ENCODE measurements around the gene SNRPD2.
"Not testable (repeated sequence)": the region's sequence is repeated elsewhere in the genome, so short reads cannot be mapped to it uniquely, and the experiment has no call there.

Gene SNRPD2

GRCh38 chr19:45691516-45692186 lies at the start of gene SNRPD2:
Gene SNRPD2 (minus strand): TSS chr19:45691953. CDS start chr19:45691888, 65 bp downstream.
- Histone ChIP-seq H3K36me3 (peaks cover 41% of the 10 kb centered on the region), H3K4me3 (ENCODE audit: low read depth, low read length) (peak within 1 kb of the TSS; percentile 98), H3K27me3 (ENCODE audit: insufficient read depth, low read depth, severe bottlenecking) (no peaks in the 10 kb centered on the region), H3K9me3 (ENCODE audit: severe bottlenecking) (no peaks in the 10 kb centered on the region), H3K27ac (peak within 1 kb of the TSS; percentile 77)
- no peak for TF ChIP-seq CTCF (IDR thresholded peaks at IDR 0.05; ENCODE audit: low read depth, low read length)
- DNase-seq: peak; percentile 95

GRCh38 chr19:45739498-45740439 lies 48.0 kb upstream of the SNRPD2 start:
- Histone ChIP-seq H3K27me3 (ENCODE audit: insufficient read depth, low read depth, severe bottlenecking) (no peaks in the 10 kb centered on the region), H3K4me3 (ENCODE audit: low read depth, low read length) (no peak overlapping the region), H3K27ac (no peak overlapping the region), H3K36me3 (no peaks in the 10 kb centered on the region), H3K9me3 (ENCODE audit: severe bottlenecking) (no peaks in the 10 kb centered on the region)
- no peak for TF ChIP-seq CTCF (IDR thresholded peaks at IDR 0.05; ENCODE audit: low read depth, low read length)
- no peak for DNase-seq

- no peak for TF ChIP-seq CTCF (IDR thresholded peaks at IDR 0.05; ENCODE audit: low read depth, low read length)
- Histone ChIP-seq H3K36me3 (no peaks in the 10 kb centered on the region), H3K9me3 (ENCODE audit: severe bottlenecking) (peaks cover 2% of the 10 kb centered on the region), H3K27ac (no peak within 1 kb of the TSS), H3K4me3 (ENCODE audit: low read depth, low read length) (no peak within 1 kb of the TSS), H3K27me3 (ENCODE audit: insufficient read depth, low read depth, severe bottlenecking) (no peaks in the 10 kb centered on the region)
- DNase-seq: no peak
These were observed 41.5 kb upstream of the SNRPD2 start, which contains the start of gene MEIOSIN for GRCh38 chr19:45733160-45733810. Gene MEIOSIN (plus strand): TSS chr19:45733439. CDS start chr19:45735377, 1,938 bp downstream.

- peak within 1 kb of the TSS; percentile 61 for H3K4me3 ChIP-seq (ENCODE audit: low read depth, low read length)
- peaks cover 2% of the 10 kb centered on the region for H3K9me3 ChIP-seq (ENCODE audit: severe bottlenecking)
- no peaks in the 10 kb centered on the region for H3K36me3 ChIP-seq
- TF ChIP-seq CTCF (IDR thresholded peaks at IDR 0.05; ENCODE audit: low read depth, low read length): no peak
- peak within 1 kb of the TSS; percentile 58 for H3K27ac ChIP-seq
- peak; percentile 98 for DNase-seq
- no peaks in the 10 kb centered on the region for H3K27me3 ChIP-seq (ENCODE audit: insufficient read depth, low read depth, severe bottlenecking)
These were observed 38.9 kb upstream of the SNRPD2 start, which contains the start of gene FBXO46 for GRCh38 chr19:45730368-45731288. Gene FBXO46 (minus strand): TSS chr19:45730896. CDS start chr19:45713495, 17,401 bp downstream.

GRCh38 chr19:45729800-45730290 lies 38.1 kb upstream of the SNRPD2 start:
- Histone ChIP-seq H3K27me3 (ENCODE audit: insufficient read depth, low read depth, severe bottlenecking) (no peaks in the 10 kb centered on the region), H3K36me3 (no peaks in the 10 kb centered on the region), H3K27ac (no peak overlapping the region; the same call in 1 of the 2 replicates), H3K4me3 (ENCODE audit: low read depth, low read length) (peak overlapping the region; percentile 61), H3K9me3 (ENCODE audit: severe bottlenecking) (peaks cover 2% of the 10 kb centered on the region)
- no peak for TF ChIP-seq CTCF (IDR thresholded peaks at IDR 0.05; ENCODE audit: low read depth, low read length)
- no peak for DNase-seq

- not testable (repeated sequence) for H3K36me3 ChIP-seq; H3K27me3 ChIP-seq (ENCODE audit: insufficient read depth, low read depth, severe bottlenecking); H3K9me3 ChIP-seq (ENCODE audit: severe bottlenecking); H3K4me3 ChIP-seq (ENCODE audit: low read depth, low read length); H3K27ac ChIP-seq; DNase-seq
These were observed 36.9 kb upstream of the SNRPD2 start for GRCh38 chr19:45728683-45729082.

- peaks cover 25% of the 10 kb centered on the region for H3K36me3 ChIP-seq
- H3K27me3 ChIP-seq (ENCODE audit: insufficient read depth, low read depth, severe bottlenecking); H3K9me3 ChIP-seq (ENCODE audit: severe bottlenecking); DNase-seq; H3K4me3 ChIP-seq (ENCODE audit: low read depth, low read length); H3K27ac ChIP-seq: not testable (repeated sequence)
These were observed 28.3 kb upstream of the SNRPD2 start for GRCh38 chr19:45720065-45720464.

Data from WERI-Rb-1 (cell line).